CD4-positive, alpha-beta T cell (primary cell): ENCODE results near the gene CBFA2T3. TPM values are rescaled to one million over a fixed set of nuclear protein-coding genes. Genes with fewer than 3 reads are reported as not detected.

Source experiments
- ATAC-seq: fragments of 200-7000 bp; cut with Tn5 transposase; one replicate; pipeline ENCODE4 v1.10.0; 2022; ENCODE audit warnings: mild to moderate bottlenecking; ENCODE audit not compliant: poor library complexity
- CTCF ChIA-PET: fragments of 350-600 bp; sonication (Branson Sonifier 250); formaldehyde crosslinking; loops from one replicate; lab custom pipeline; 2021; ENCODE audit warnings: antibody characterized with exemption, inconsistent platforms; lab: Charles Lee
- POLR2A ChIA-PET: fragments of 350-600 bp; sonication (Branson Sonifier 250); formaldehyde crosslinking; loops from one replicate; lab custom pipeline; 2021; ENCODE audit warnings: antibody characterized with exemption, inconsistent platforms; lab: Charles Lee
- DNase-seq, 14 experiments: peaks; one replicate each; pipeline ENCODE4 v3.0.0-alpha.2; 2013 to 2020; ENCODE audit warnings: mixed read lengths in 2 of 14
- H3K27ac ChIP-seq, 2 donors: one replicate each; pipeline versions ENCODE4 v1.5.1 to v1.7.0; 2013; ENCODE audit warnings: low read length in 2 of 2, low read depth in 1 of 2, mild to moderate bottlenecking in 1 of 2
- H3K27me3 ChIP-seq, 2 experiments: 1 replicate in 1 of 2; 2 replicates in 1 of 2; pipeline versions ENCODE4 v1.6.1 to v1.7.0; 2013; ENCODE audit warnings: low read length in 2 of 2, control low read depth in 1 of 2, mild to moderate bottlenecking in 1 of 2, moderate library complexity in 1 of 2; ENCODE audit not compliant: insufficient read depth in 2 of 2, control insufficient read depth in 1 of 2
- H3K36me3 ChIP-seq: one replicate; pipeline ENCODE4 v1.6.1; 2013; ENCODE audit warnings: low read length, control low read depth; ENCODE audit not compliant: insufficient read depth
- H3K4me1 ChIP-seq: one replicate; pipeline ENCODE4 v1.6.1; 2013; ENCODE audit warnings: low read length, control low read depth; ENCODE audit not compliant: insufficient read depth
- H3K4me3 ChIP-seq: one replicate; pipeline ENCODE4 v1.5.1; 2013; ENCODE audit warnings: mild to moderate bottlenecking, low read length, moderate library complexity
- H3K9me3 ChIP-seq, 2 experiments: 1 replicate in 1 of 2; 2 replicates in 1 of 2; pipeline versions ENCODE4 v1.6.1 to v1.7.0; 2013; ENCODE audit warnings: low read length in 2 of 2, mild to moderate bottlenecking in 2 of 2, control low read depth in 1 of 2, moderate library complexity in 1 of 2; ENCODE audit not compliant: control insufficient read depth in 1 of 2, insufficient read depth in 1 of 2
- H3K27ac Mint-ChIP-seq: one replicate; pipeline ENCODE4 v1.8.0; 2020; ENCODE audit warnings: mixed read lengths
- H3K27me3 Mint-ChIP-seq: one replicate; pipeline ENCODE4 v1.8.0; 2021; ENCODE audit warnings: mixed read lengths
- H3K36me3 Mint-ChIP-seq: one replicate; pipeline ENCODE4 v1.8.0; 2021; ENCODE audit warnings: low read depth, mixed read lengths
- H3K4me1 Mint-ChIP-seq: one replicate; pipeline ENCODE4 v1.8.0; 2021; ENCODE audit warnings: low read depth, mixed read lengths
- H3K4me3 Mint-ChIP-seq: one replicate; pipeline ENCODE4 v1.8.0; 2020; ENCODE audit warnings: mild to moderate bottlenecking, mixed read lengths
- H3K9me3 Mint-ChIP-seq: one replicate; pipeline ENCODE4 v1.8.0; 2020; ENCODE audit warnings: mixed read lengths
- intact Hi-C, 2 experiments: fragments of 100-400 bp; cut with DNase I in 1 of 2; cut with micrococcal nuclease in 1 of 2; formaldehyde crosslinking; loops; one replicate each; pipeline versions ENCODE4 v1.15.1 to v1.9.0; 2023 to 2025; cut with DNase I, micrococcal nuclease
- total RNA-seq, 174 experiments: library from RNA in 2 of 174; stranded (reverse) in 2 of 174; gene quantifications; one replicate each; pipeline ENCODE4 v1.2.3 and lab custom pipeline; 2021 to 2026
- TF ChIP-seq, protein P1 (sequence below): fragments of 200-600 bp; IDR thresholded peaks from one replicate; pipeline ENCODE4 v1.8.0; 2022; ENCODE audit warnings: antibody characterized with exemption, mild to moderate bottlenecking

Gene CBFA2T3
- total RNA-seq, 2 experiments from 2014 or later: 0.80 to 1.6 TPM

DNA sequence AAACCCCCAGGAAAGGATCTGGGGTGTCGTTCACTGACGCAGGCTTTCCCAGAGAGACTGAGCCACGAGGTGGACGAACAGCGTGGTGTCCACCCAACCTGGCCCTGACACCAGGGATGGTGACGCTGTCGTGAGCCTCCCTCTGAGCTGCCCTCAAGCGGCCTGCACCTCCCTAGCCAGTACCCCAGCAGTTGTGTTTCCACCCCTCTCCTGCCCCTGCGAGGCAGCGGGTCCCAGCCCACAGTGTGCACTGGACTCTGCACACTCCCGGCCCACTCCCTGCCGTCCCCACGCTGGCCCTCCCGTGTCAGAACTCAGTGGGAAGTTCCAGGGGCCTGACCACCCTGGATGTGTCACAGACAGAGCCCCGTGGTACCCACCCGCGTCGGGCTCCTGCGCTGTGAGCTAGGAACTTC lies 39.8 kb downstream of the CBFA2T3 start:
- no peaks in the 10 kb centered on the region for H3K9me3 Mint-ChIP-seq
- ChIA-PET CTCF (no interaction called here), POLR2A (no interaction called here)
- TF ChIP-seq, protein P1, sequence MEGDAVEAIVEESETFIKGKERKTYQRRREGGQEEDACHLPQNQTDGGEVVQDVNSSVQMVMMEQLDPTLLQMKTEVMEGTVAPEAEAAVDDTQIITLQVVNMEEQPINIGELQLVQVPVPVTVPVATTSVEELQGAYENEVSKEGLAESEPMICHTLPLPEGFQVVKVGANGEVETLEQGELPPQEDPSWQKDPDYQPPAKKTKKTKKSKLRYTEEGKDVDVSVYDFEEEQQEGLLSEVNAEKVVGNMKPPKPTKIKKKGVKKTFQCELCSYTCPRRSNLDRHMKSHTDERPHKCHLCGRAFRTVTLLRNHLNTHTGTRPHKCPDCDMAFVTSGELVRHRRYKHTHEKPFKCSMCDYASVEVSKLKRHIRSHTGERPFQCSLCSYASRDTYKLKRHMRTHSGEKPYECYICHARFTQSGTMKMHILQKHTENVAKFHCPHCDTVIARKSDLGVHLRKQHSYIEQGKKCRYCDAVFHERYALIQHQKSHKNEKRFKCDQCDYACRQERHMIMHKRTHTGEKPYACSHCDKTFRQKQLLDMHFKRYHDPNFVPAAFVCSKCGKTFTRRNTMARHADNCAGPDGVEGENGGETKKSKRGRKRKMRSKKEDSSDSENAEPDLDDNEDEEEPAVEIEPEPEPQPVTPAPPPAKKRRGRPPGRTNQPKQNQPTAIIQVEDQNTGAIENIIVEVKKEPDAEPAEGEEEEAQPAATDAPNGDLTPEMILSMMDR: no peak
- peaks cover 8% of the 10 kb centered on the region for H3K4me1 Mint-ChIP-seq
- Histone ChIP-seq H3K4me3 (no peak overlapping the region), H3K4me1 (peaks cover 50% of the 10 kb centered on the region), H3K27ac (no peak overlapping the region), H3K27me3 (peaks cover 52 to 58% of the 10 kb centered on the region in 2 experiments), H3K9me3 (peaks cover 0 to 39% of the 10 kb centered on the region in 2 experiments), H3K36me3 (no peaks in the 10 kb centered on the region)
- no peak overlapping the region for H3K4me3 Mint-ChIP-seq
- no peak for DNase-seq
- H3K36me3 Mint-ChIP-seq: no peaks in the 10 kb centered on the region
- ATAC-seq: no peak
- peaks cover 35% of the 10 kb centered on the region for H3K27me3 Mint-ChIP-seq
- intact Hi-C loops: loop anchor here in 1 of 2 experiments (5.0 kb wide), 1 partner anchor 180 kb away; no protein-coding TSS in a partner anchor
- no peak overlapping the region for H3K27ac Mint-ChIP-seq

DNA sequence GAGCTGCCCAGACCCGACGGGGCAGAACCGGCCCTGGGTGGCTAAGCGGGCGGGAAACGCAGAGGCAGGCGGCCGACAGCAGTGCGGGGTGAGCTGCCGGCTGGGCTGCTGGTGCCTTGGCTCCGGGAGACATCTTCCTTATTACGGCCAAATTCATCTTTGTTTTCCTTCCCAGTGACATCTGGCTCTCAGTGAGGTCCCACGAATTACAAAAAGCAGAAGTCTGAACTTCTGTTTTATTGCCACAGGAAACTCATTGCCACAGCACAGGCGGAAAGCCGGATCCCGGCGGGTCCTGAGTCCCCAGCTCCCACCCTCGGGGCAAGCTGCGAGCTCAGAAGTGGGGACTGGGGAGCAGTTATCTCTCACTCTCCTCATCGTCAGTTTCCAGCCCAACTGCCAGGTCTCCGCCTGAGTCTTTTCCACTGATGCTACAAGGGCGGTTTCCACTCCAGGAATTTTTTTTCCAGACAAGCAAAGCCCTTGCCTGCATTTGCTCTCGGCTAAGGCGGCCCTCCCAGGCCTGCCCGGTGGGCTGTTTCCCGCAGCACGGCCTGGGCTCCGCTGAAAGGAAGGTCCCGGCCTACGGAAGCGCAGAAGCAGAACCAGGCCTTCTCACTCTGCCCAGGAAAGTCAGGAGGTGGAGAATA lies 40.3 kb downstream of the CBFA2T3 start:
- intact Hi-C loops: loop anchor here in 1 of 2 experiments (5.0 kb wide), 1 partner anchor 181 kb away; no protein-coding TSS in a partner anchor
- TF ChIP-seq, protein P1: no peak
- Histone ChIP-seq H3K9me3 (peaks cover 0 to 39% of the 10 kb centered on the region in 2 experiments), H3K4me1 (peaks cover 46% of the 10 kb centered on the region), H3K4me3 (no peak overlapping the region), H3K27me3 (peaks cover 48 to 54% of the 10 kb centered on the region in 2 experiments), H3K27ac (no peak overlapping the region), H3K36me3 (no peaks in the 10 kb centered on the region)
- ATAC-seq (no peak), DNase-seq (peak in 3 of 14 experiments; percentile 9 to 52 (median 52))
- no peaks in the 10 kb centered on the region for H3K36me3 Mint-ChIP-seq
- H3K27ac Mint-ChIP-seq: no peak overlapping the region
- CTCF ChIA-PET: no interaction called here
- H3K4me3 Mint-ChIP-seq: no peak overlapping the region
- peaks cover 8% of the 10 kb centered on the region for H3K4me1 Mint-ChIP-seq
- H3K27me3 Mint-ChIP-seq: peaks cover 32% of the 10 kb centered on the region
- POLR2A ChIA-PET: no interaction called here
- no peaks in the 10 kb centered on the region for H3K9me3 Mint-ChIP-seq

DNA sequence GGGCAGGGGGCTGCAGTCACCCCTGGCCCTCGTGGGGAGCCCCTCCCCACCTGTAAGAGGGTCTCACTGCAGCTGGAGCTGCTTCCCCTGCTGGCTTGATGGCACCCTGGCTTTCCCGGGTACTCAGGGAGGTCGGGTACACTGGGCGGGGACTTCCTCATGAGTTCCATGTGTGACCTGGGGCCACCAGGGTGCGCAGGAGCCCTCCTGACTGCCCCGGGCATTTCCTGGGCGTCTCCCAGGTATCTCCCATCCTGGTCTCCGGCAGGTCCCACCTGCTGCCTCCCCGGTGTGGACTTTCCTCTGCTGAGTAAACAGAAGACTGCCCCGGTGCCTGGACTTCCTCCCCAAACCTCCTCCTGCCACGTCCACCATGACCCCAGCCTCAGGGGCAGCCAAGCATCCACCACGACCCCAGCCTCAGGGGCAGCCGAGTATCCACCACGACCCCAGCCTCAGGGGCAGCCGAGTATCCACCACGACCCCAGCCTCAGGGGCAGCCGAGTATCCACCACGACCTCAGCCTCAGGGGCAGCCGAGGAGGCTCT lies 40.9 kb downstream of the CBFA2T3 start:
- Histone ChIP-seq H3K27ac (no peak overlapping the region), H3K27me3 (peaks cover 48 to 54% of the 10 kb centered on the region in 2 experiments), H3K4me1 (peaks cover 46% of the 10 kb centered on the region), H3K9me3 (peaks cover 0 to 39% of the 10 kb centered on the region in 2 experiments), H3K36me3 (no peaks in the 10 kb centered on the region), H3K4me3 (no peak overlapping the region)
- ChIA-PET POLR2A (no interaction called here), CTCF (no interaction called here)
- H3K36me3 Mint-ChIP-seq: no peaks in the 10 kb centered on the region
- intact Hi-C loops: loop anchor here in 1 of 2 experiments (5.0 kb wide), 1 partner anchor 181 kb away; no protein-coding TSS in a partner anchor
- H3K4me3 Mint-ChIP-seq: no peak overlapping the region
- TF ChIP-seq, protein P1: no peak
- peaks cover 32% of the 10 kb centered on the region for H3K27me3 Mint-ChIP-seq
- peak in 5 of 14 experiments; percentile 10 to 54 (median 23) for DNase-seq
- peaks cover 8% of the 10 kb centered on the region for H3K4me1 Mint-ChIP-seq
- ATAC-seq: peak; percentile 47
- H3K27ac Mint-ChIP-seq: no peak overlapping the region
- no peaks in the 10 kb centered on the region for H3K9me3 Mint-ChIP-seq
